Measurements from ENCODE around the gene BANP.
A peak's percentile ranks its signal among the peaks of the same experiment; 100 is the strongest.

BANP gene

DNA sequence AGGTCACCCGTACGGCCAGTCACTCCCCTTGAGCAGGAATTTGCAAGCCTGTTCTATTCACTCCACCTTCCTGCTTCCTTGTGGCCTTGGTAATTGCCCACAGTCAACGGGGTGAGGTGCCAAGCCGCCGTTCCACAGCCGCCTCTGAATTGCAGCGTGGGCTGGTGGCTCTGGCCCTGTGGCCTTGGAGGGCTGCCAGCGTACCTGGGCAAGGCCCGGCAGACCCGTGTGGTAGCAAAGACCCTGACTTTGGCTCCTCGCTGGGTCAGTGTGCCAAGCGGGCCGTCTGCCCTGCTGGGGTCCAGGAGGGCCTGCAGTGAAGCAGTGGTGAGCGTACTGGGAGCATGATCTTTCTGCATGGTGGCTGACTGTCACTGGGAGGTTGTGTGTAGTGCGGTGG is 3.6 kb downstream of the BANP start:
- Histone ChIP-seq H4K5ac (ENCODE audit: low read length) (no peak overlapping the region), H3K23ac (ENCODE audit: low read length) (no peak overlapping the region), H3K27ac (ENCODE audit: low read depth, low read length) (no peak overlapping the region), H3K79me1 (ENCODE audit: low read length) (peaks cover 39% of the 10 kb centered on the region), H2AK5ac (ENCODE audit: low read length) (no peak overlapping the region), H4K8ac (ENCODE audit: low read depth, low read length) (no peak overlapping the region), H3K27me3 (ENCODE audit: insufficient read depth, low read length, poor library complexity) (no peaks in the 10 kb centered on the region), H3K36me3 (ENCODE audit: control insufficient read depth, insufficient read depth, low read length) (peaks cover 2% of the 10 kb centered on the region), H3K18ac (ENCODE audit: low read length) (no peak overlapping the region), H3K4me2 (ENCODE audit: low read length) (no peak overlapping the region), H2BK120ac (ENCODE audit: low read depth, low read length) (no peak overlapping the region), H3K4me1 (ENCODE audit: control insufficient read depth, low read depth, low read length) (no peaks in the 10 kb centered on the region), H3K9ac (ENCODE audit: low read length) (no peak overlapping the region), H3K4me3 (ENCODE audit: low read length) (no peak overlapping the region), H3K4ac (ENCODE audit: low read depth, low read length) (no peak overlapping the region), H3K56ac (ENCODE audit: low read length) (no peak overlapping the region), H3K79me2 (ENCODE audit: control insufficient read depth, insufficient read depth, low read length) (peaks cover 79% of the 10 kb centered on the region), H2BK5ac (ENCODE audit: low read length) (no peak overlapping the region), H2BK15ac (replicated peaks; ENCODE audit: low read depth) (no peak overlapping the region)
- no peak for DNase-seq
- WGBS (ENCODE audit: extremely low coverage, insufficient coverage, low lambda C conversion rate), result no CpG with 5 or more reads among the region's 15 CpGs

DNA sequence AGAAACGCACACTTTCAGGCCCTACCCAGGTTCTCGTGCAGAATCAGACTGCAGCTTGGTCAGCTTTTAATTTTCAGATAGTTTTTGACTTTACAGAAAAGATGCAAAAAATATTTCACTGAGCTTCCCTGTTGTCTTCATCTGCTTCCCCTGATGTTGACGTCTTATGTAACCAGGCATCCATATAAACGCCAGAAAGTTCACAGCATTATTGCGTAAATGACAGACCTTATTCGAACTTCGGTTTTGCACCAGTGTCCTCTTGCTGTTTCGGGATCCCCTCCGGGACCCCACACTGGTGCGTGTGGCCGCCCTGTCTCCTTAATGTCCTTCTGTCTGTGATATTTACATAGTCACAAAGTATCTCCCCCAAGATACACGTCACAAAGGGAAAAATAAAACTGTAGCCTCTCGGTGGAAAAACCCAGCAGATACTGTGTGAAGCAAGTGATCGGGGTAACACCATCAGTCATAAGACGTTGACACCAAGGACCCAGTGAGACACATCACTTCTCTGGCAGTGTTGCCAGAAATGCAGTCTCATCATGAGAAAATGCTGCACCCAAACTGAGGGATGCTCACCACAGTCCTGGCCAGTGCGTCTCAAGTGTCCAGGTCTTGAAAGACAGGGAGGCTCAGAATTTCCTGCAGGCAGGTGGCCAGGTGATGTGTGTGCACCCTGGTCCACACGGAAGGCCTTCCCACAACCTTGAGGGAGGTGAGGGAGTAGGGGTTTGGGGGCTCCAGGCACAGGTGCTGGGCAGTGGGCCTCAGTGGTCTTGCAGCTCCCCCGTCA is 4.3 kb downstream of the BANP start:
- no peak overlapping the region for H3K18ac ChIP-seq (ENCODE audit: low read length)
- H4K8ac ChIP-seq (ENCODE audit: low read depth, low read length), result no peak overlapping the region
- no peak overlapping the region for H4K5ac ChIP-seq (ENCODE audit: low read length)
- no peaks in the 10 kb centered on the region for H3K27me3 ChIP-seq (ENCODE audit: insufficient read depth, low read length, poor library complexity)
- peaks cover 2% of the 10 kb centered on the region for H3K36me3 ChIP-seq (ENCODE audit: control insufficient read depth, insufficient read depth, low read length)
- H3K4me2 ChIP-seq (ENCODE audit: low read length), result no peak overlapping the region
- WGBS (ENCODE audit: extremely low coverage, insufficient coverage, low lambda C conversion rate), result no CpG with 5 or more reads among the region's 18 CpGs
- no peak overlapping the region for H3K9ac ChIP-seq (ENCODE audit: low read length)
- no peak overlapping the region for H3K56ac ChIP-seq (ENCODE audit: low read length)
- H3K23ac ChIP-seq (ENCODE audit: low read length), result no peak overlapping the region
- H3K79me2 ChIP-seq (ENCODE audit: control insufficient read depth, insufficient read depth, low read length), result peaks cover 86% of the 10 kb centered on the region
- no peaks in the 10 kb centered on the region for H3K4me1 ChIP-seq (ENCODE audit: control insufficient read depth, low read depth, low read length)
- H3K4ac ChIP-seq (ENCODE audit: low read depth, low read length), result no peak overlapping the region
- no peak overlapping the region for H3K27ac ChIP-seq (ENCODE audit: low read depth, low read length)
- H2BK15ac ChIP-seq (replicated peaks; ENCODE audit: low read depth), result no peak overlapping the region
- no peak overlapping the region for H2BK120ac ChIP-seq (ENCODE audit: low read depth, low read length)
- no peak overlapping the region for H3K4me3 ChIP-seq (ENCODE audit: low read length)
- H2AK5ac ChIP-seq (ENCODE audit: low read length), result no peak overlapping the region
- H3K79me1 ChIP-seq (ENCODE audit: low read length), result peaks cover 45% of the 10 kb centered on the region
- DNase-seq, result no peak
- no peak overlapping the region for H2BK5ac ChIP-seq (ENCODE audit: low read length)

DNA sequence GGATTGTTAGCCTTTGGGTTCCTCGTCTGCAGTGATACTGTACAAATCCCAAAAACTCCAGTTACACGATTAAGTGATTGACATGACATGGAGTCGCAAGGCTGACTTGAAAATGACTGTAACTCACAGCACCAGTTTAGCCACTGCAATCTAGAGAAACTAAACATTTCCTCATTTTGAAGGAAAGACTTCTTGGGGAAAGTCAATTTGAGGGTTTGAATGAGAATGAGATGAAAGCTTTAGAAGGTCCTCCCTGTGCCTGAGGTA is 4.8 kb downstream of the BANP start:
- peaks cover 91% of the 10 kb centered on the region for H3K79me2 ChIP-seq (ENCODE audit: control insufficient read depth, insufficient read depth, low read length)
- H3K79me1 ChIP-seq (ENCODE audit: low read length), result peaks cover 48% of the 10 kb centered on the region
- H3K36me3 ChIP-seq (ENCODE audit: control insufficient read depth, insufficient read depth, low read length), result peaks cover 2% of the 10 kb centered on the region
- no peak overlapping the region for H3K9ac ChIP-seq (ENCODE audit: low read length)
- no peak overlapping the region for H4K5ac ChIP-seq (ENCODE audit: low read length)
- no CpG with 5 or more reads among the region's 3 CpGs for WGBS (ENCODE audit: extremely low coverage, insufficient coverage, low lambda C conversion rate)
- H3K4me1 ChIP-seq (ENCODE audit: control insufficient read depth, low read depth, low read length), result no peaks in the 10 kb centered on the region
- no peak for DNase-seq
- no peak overlapping the region for H2BK15ac ChIP-seq (replicated peaks; ENCODE audit: low read depth)
- H3K4me2 ChIP-seq (ENCODE audit: low read length), result no peak overlapping the region
- H3K23ac ChIP-seq (ENCODE audit: low read length), result no peak overlapping the region
- no peaks in the 10 kb centered on the region for H3K27me3 ChIP-seq (ENCODE audit: insufficient read depth, low read length, poor library complexity)
- no peak overlapping the region for H3K56ac ChIP-seq (ENCODE audit: low read length)
- no peak overlapping the region for H2BK120ac ChIP-seq (ENCODE audit: low read depth, low read length)
- H4K8ac ChIP-seq (ENCODE audit: low read depth, low read length), result no peak overlapping the region
- H2BK5ac ChIP-seq (ENCODE audit: low read length), result no peak overlapping the region
- no peak overlapping the region for H3K4me3 ChIP-seq (ENCODE audit: low read length)
- no peak overlapping the region for H2AK5ac ChIP-seq (ENCODE audit: low read length)
- no peak overlapping the region for H3K4ac ChIP-seq (ENCODE audit: low read depth, low read length)
- no peak overlapping the region for H3K27ac ChIP-seq (ENCODE audit: low read depth, low read length)
- no peak overlapping the region for H3K18ac ChIP-seq (ENCODE audit: low read length)

DNA sequence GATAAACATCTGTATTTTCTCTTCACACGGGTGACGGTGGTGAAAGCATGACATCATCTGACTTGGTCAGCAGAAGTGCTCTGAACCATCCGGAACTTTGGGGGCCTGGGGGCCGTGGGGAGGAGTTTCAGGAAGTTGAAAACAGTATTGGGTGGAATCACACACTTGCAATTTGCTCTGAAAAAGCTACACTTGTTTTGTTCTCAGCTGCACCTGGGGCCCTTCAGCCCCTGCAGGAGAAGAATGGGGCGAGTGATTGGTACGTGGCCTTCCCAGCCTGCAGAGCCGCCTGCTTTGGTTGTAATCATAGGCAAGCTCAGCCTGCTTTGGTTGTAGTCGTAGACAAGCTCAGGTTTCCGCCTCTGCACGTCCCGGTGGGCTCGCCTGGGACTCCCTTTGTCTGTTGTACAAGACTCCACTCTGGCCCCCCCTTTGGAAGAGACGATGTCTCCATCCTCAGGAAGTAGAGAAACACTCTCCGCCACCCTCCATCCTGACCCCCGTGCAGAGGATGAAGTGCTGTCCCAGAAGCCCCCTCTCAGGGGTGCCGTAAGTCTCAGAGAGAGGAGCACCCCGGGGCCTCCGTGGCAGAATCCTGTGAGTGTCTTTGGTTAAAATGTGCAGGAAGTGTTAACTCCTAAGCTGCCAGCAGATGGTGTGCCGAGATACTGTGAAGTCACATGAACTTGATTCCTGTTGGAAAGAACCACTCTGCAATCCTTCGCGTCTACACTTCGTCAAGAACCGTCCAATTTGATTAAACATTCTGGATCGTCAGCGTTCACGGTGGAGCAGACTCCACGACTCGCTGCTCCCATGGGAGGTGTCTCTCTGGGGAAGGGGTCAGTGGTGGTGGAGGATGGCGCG is 5.4 kb downstream of the BANP start:
- H4K5ac ChIP-seq (ENCODE audit: low read length), result no peak overlapping the region
- peak; percentile 54 for DNase-seq
- no peak overlapping the region for H2AK5ac ChIP-seq (ENCODE audit: low read length)
- no peak overlapping the region for H3K18ac ChIP-seq (ENCODE audit: low read length)
- no peak overlapping the region for H2BK120ac ChIP-seq (ENCODE audit: low read depth, low read length)
- H3K79me2 ChIP-seq (ENCODE audit: control insufficient read depth, insufficient read depth, low read length), result peaks cover 96% of the 10 kb centered on the region
- H3K36me3 ChIP-seq (ENCODE audit: control insufficient read depth, insufficient read depth, low read length), result peaks cover 2% of the 10 kb centered on the region
- H3K27ac ChIP-seq (ENCODE audit: low read depth, low read length), result no peak overlapping the region
- H4K8ac ChIP-seq (ENCODE audit: low read depth, low read length), result no peak overlapping the region
- no CpG with 5 or more reads among the region's 30 CpGs for WGBS (ENCODE audit: extremely low coverage, insufficient coverage, low lambda C conversion rate)
- H3K79me1 ChIP-seq (ENCODE audit: low read length), result peaks cover 50% of the 10 kb centered on the region
- H3K4me1 ChIP-seq (ENCODE audit: control insufficient read depth, low read depth, low read length), result no peaks in the 10 kb centered on the region
- H3K4ac ChIP-seq (ENCODE audit: low read depth, low read length), result no peak overlapping the region
- H3K4me2 ChIP-seq (ENCODE audit: low read length), result no peak overlapping the region
- no peak overlapping the region for H3K23ac ChIP-seq (ENCODE audit: low read length)
- H2BK5ac ChIP-seq (ENCODE audit: low read length), result no peak overlapping the region
- no peaks in the 10 kb centered on the region for H3K27me3 ChIP-seq (ENCODE audit: insufficient read depth, low read length, poor library complexity)
- no peak overlapping the region for H3K9ac ChIP-seq (ENCODE audit: low read length)
- H3K4me3 ChIP-seq (ENCODE audit: low read length), result no peak overlapping the region
- H3K56ac ChIP-seq (ENCODE audit: low read length), result no peak overlapping the region
- no peak overlapping the region for H2BK15ac ChIP-seq (replicated peaks; ENCODE audit: low read depth)

DNA sequence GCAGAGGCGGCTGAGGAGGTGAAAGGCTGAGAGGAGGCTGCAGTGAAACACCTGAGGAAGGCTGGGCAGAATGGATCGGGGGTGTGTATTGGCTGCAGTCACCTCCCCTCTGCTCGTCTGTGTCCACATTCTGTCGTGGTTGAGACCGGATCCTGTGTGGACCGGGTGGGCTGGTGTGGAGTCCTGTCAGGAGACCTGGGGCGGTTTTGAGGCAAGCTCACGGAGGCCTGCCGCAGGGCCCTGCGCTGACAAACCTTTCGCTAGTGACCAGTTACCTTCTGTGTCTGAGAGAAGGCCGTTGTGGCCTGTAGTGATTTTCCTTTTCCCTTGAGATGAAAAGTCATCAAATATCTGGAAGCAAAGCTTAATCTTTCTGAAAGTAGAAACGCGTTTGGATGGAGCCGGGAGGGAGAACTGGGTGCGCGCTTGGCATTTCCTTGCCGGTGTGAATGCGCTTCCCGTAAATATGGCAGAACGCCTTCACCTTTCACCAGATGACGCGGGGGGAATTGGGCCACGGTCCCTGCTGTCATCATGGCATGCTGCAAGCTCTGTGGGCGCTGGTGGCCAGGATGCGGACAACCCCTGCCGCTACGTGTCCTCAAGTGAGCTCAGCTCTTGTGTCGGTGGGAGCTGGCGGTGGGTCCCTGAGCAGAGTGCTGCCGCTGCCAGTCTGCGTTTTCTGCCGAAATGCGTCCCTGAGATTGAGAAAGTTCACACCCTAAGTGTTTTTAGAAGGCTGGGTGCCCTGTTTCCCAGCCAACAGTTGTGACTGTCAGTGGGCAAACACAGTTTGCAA is 6.3 kb downstream of the BANP start:
- no peak overlapping the region for H3K4me2 ChIP-seq (ENCODE audit: low read length)
- no peak overlapping the region for H2BK120ac ChIP-seq (ENCODE audit: low read depth, low read length)
- DNase-seq, result no peak
- no peak overlapping the region for H4K8ac ChIP-seq (ENCODE audit: low read depth, low read length)
- no peak overlapping the region for H3K23ac ChIP-seq (ENCODE audit: low read length)
- peaks cover 93% of the 10 kb centered on the region for H3K79me2 ChIP-seq (ENCODE audit: control insufficient read depth, insufficient read depth, low read length)
- no peaks in the 10 kb centered on the region for H3K4me1 ChIP-seq (ENCODE audit: control insufficient read depth, low read depth, low read length)
- peaks cover 2% of the 10 kb centered on the region for H3K36me3 ChIP-seq (ENCODE audit: control insufficient read depth, insufficient read depth, low read length)
- H3K27me3 ChIP-seq (ENCODE audit: insufficient read depth, low read length, poor library complexity), result no peaks in the 10 kb centered on the region
- H3K56ac ChIP-seq (ENCODE audit: low read length), result no peak overlapping the region
- no peak overlapping the region for H3K9ac ChIP-seq (ENCODE audit: low read length)
- no peak overlapping the region for H4K5ac ChIP-seq (ENCODE audit: low read length)
- no peak overlapping the region for H2BK15ac ChIP-seq (replicated peaks; ENCODE audit: low read depth)
- no peak overlapping the region for H3K18ac ChIP-seq (ENCODE audit: low read length)
- H3K4me3 ChIP-seq (ENCODE audit: low read length), result no peak overlapping the region
- peaks cover 51% of the 10 kb centered on the region for H3K79me1 ChIP-seq (ENCODE audit: low read length)
- H3K27ac ChIP-seq (ENCODE audit: low read depth, low read length), result no peak overlapping the region
- no peak overlapping the region for H2BK5ac ChIP-seq (ENCODE audit: low read length)
- H3K4ac ChIP-seq (ENCODE audit: low read depth, low read length), result no peak overlapping the region
- WGBS (ENCODE audit: extremely low coverage, insufficient coverage, low lambda C conversion rate), result no CpG with 5 or more reads among the region's 34 CpGs
- H2AK5ac ChIP-seq (ENCODE audit: low read length), result no peak overlapping the region

Data from mesendoderm (in vitro differentiated cells).